Hematopoietic multipotent progenitor cell (in vitro differentiated cells): ENCODE measurements around the gene KMT2A. TPM values are rescaled to one million over a fixed set of nuclear protein-coding genes. Genes with fewer than 3 reads are reported as not detected.

Experiments
- DNase-seq, 3 donors: peaks; one replicate each; pipeline ENCODE4 v3.0.0-alpha.2; 2011 to 2015; ENCODE audit warnings: low read depth in 2 of 3, low spot score in 2 of 3
- total RNA-seq: library from RNA; depleted of rRNA; stranded (reverse); fragments of >200 nt; gene quantifications from one replicate; pipeline ENCODE4 v1.2.3, GENCODE V29; 2012

Gene KMT2A
- total RNA-seq, 1 donor = 78.4 TPM

DNA sequence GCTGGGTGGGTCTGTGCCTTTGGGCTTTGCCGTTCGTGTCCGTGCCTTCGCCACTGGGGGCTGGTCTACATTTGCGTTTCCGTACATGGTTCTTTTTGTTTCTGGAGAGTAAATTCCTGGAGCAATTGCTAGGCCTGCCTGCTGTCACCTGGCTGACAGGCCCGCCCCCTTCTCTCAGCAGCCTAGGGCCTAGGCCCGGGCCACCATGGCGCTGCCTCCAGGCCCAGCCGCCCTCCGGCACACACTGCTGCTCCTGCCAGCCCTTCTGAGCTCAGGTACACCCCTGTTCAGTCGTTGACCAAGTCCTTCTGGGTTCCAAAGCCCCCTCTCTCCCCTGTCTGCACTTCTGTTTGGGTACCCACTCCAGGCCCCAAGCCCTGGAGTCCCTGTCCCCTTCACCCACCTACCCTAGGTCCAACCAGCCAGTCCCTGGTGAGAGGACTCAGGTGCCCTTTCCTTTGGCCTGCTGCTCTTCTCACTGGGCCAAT is 95.3 kb downstream of the KMT2A start:
- DNase-seq = no peak

GRCh38 chr11:118532091-118532490 is 95.8 kb downstream of the KMT2A start:
- no peak for DNase-seq

DNA sequence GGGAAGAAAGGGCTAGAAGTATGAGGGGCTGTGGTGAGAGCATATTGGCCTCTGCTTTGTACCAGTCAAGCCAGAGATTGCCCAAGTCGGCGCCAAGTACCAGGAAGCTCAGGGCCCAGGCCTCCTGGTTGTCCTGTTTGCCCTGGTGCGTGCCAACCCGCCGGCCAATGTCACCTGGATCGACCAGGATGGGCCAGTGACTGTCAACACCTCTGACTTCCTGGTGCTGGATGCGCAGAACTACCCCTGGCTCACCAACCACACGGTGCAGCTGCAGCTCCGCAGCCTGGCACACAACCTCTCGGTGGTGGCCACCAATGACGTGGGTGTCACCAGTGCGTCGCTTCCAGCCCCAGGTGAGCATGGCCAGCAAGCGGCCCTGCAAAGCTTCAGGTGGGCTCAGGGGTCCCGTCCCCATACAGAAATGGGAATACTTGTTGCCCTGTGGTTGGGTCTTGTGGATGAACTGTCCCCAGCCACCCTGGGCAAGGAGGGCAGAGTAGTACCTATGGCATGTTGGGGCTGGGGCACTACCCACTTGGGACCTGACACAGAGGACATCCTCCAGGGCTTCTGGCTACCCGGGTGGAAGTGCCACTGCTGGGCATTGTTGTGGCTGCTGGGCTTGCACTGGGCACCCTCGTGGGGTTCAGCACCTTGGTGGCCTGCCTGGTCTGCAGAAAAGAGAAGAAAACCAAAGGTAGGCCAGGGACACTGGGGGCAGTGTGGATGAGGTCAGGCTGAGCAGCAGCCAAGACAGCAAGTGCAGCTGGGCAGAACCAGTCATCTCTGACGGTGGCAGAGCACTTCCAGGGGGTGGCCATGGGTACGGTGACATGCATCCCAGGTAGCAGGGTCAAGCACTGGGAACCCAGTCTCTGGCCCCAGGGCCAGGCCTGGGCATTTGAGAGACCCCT is 96.8 kb downstream of the KMT2A start:
- DNase-seq = no peak

GRCh38 chr11:118533769-118534729 is 97.8 kb downstream of the KMT2A start:
- no peak for DNase-seq

- DNase-seq = no peak
Observed at GRCh38 chr11:118535261-118535660, 99.0 kb downstream of the KMT2A start.

DNA sequence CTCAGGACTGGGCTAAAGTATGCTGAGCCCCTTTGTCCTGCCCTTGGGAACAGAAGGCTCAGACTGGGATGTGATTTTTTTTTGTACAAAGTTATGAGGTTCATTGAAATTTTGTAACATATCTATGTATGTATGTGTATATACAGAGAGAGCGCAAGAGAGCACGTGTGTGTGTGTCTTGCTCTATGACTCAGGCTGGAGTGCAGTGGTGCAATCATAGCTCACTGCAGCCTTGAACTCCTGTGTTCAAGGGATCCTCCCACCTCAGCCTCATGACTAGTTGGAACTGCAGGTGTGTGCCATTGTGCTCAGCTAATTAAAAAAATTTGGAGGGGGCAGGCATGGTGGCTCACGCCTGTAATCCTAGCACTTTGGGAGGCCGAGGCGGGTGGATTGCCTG is 100.4 kb downstream of the KMT2A start:
- no peak for DNase-seq

DNA sequence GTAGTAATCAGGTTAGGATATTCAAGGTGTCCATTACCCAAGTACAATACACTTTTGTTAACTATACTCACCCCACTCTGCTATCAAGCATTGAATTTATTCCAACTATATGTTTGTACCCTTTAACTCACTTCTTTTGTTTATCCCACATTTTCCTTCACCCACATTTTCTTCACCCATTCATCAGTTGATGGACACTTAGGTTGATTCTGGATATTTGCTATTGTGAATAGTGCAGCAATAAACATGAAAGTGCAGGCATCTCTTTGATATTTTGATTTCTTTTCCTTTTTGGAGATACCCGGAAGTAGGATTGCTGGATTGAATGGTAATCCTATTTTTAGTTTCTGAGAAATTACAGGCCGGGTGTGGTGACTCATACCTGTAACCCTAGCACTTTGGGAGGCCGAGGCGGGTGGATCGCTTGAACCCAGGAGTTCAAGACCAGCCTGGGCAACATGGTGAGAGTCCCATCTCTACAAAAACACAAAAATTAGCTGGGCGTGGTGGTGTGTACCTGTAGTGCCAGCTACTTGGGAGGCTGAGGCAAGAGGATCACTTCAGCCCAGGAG is 101.2 kb downstream of the KMT2A start:
- no peak for DNase-seq

DNA sequence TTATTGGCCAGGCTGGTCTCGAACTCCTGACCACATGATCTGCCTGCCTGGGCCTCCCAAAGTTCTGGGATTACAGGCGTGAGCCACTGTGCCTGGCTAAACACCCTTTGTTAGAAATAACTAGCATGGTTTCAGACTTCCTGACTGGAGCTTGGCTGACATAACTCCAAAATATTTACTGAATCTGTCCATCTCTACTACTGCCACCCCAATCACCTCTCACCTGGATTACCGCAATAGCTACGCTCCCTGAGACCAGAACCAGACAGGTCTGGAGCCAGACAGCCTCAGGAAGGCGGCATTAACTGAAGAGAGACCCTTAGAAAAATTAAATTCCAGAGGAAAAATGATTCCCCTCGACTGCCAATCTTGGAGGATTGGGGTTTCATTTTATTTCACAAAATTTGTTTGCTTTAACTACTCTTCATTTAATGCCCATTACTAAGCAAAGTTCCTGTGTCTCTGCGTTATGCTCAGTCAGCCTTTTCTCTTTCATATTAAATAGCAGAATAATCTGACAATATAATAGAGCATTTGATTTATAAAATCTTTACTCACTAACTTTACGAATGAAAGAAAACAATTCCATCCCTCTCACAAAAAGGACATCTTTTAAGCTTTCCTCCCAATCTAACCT is 107.8 kb downstream of the KMT2A start:
- no peak for DNase-seq

GRCh38 chr11:118544647-118545010 is 108.3 kb downstream of the KMT2A start:
- DNase-seq = no peak

DNA sequence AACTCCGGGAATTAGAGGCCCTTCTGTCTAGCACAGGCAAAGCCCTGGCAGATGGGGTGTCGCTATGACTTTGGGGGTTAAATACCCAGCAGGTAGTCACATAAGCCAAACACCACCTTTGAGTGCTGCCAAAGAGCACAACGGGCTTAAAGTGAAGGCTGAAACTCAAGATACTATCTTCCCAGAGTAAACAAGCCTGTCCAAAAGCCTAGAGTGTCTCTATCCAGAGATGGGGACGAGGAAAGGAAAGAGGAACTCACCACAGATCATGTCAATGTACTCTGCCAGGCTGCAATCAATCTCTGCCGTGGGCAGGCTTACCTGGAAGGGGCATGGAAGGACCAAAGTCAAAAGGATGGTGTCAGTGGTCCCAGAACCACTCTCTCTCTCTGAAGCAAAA is 109.2 kb downstream of the KMT2A start:
- DNase-seq = no peak

DNA sequence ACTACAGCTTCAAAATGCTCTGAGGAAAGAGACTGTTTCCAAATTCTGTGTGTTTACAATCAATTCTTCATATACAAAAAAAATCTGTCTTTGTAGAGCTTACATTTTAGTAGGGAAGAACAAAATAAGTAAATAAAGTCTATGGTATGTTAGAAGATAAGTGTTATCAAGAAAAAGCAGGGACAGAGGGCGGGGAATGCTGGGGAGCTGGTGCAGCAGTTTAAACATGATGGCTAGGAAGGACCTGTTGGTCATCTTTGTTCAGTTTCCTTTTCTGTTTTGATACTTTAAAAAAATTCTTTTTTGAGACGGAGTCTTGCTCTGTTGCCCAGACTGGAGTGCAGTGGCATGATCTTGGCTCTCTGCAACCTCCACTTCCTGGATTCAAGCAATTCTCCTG is 110.8 kb downstream of the KMT2A start:
- DNase-seq = no peak

GRCh38 chr11:118552341-118552740 is 116.0 kb downstream of the KMT2A start:
- DNase-seq = no peak

DNA sequence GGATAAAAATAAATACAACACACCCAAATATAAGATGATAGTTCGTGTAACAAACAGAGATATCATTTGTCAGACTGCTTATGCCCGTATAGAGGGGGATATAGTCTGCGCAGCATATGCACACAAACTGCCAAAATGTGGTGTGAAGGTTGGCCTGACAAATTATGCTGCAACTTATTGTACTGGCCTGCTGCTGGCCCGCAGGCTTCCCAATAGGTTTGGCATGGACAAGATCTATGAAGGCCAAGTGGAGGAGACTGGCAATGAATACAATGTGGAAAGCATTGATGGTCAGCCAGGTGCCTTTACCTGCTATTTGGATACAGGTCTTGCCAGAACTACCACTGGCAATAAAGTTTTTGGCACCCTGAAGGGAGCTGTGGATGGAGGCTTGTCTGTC is 124.5 kb downstream of the KMT2A start:
- no peak for DNase-seq

DNA sequence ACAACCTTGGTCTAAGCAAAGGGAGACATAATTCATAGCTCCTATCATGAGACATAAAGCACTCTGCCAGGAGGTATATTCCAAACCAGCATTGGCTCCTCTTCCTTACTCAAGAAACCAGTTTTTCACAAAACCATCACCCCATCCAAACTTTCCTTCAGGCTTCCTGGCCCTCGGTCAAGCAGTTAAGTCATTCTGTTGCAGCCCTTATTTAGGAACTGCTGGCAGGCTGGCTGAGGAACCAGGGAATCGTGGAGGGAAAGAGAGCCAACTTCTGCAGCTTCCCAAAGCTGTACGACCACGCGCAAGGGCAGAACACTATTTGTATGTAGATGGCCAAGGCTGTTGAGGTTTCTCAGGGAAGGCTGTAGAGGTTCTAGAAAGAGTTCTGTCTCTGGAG is 128.8 kb downstream of the KMT2A start:
- DNase-seq = no peak

GRCh38 chr11:118569670-118570069 is 133.4 kb downstream of the KMT2A start:
- DNase-seq = no peak

- DNase-seq = no peak
Observed at GRCh38 chr11:118570787-118571186, 134.5 kb downstream of the KMT2A start.

GRCh38 chr11:118571701-118572060 is 135.4 kb downstream of the KMT2A start:
- DNase-seq = peak in 1 of 3 donors; percentile 3

DNA sequence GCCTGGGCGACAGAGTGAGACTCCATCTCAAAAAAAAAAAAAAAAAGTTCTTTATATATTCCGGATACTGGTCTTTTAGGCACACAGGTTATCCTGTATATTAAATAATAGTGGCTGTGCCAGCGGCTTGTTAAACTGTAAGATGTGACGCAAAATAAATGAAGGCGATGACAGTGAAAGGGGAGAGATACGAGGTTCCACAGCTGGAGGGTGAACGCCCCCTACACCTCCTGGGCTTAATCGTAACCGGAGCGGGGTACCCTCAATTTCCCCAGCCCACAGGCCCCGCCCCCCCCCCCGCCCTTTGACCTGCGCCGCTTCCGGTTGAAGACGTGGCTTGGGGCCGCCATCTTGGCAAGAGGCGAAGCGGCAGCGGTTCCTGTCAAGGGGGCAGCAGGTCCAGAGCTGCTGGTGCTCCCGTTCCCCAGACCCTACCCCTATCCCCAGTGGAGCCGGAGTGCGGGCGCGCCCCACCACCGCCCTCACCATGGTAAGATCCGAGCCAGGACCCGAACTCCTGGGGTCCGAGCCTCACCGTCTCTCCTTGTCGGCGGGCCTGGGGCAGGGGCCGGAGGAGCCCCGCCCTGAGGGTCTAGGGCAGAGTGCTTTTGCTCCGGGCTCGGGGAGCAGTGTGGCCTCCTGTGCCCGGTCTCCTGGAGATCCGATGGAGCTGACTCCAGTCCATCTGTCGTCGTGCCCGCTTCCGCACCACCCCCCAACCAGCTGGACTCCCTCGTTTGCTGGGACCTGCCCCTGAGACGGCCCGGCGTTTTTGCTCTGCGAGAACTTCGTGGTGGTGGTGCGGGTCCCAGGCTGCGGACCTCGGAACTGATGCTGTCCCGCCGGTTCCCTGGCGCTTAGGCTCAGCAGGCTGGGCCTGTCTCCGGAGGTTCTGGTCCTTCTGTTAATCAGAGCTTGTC is 136.0 kb downstream of the KMT2A start, which contains the start of gene ARCN1:
Gene ARCN1, plus strand, starts transcription at position 349 of the 920 bp plus-strand sequence. Its CDS starts 139 bp downstream, at position 488.
- DNase-seq = peak; percentile 63 to 88 (median 85)

- DNase-seq = peak; percentile 21 to 40 (median 27)
Observed at GRCh38 chr11:118572981-118573550, 136.8 kb downstream of the KMT2A start.
